Right kidney (tissue), 1 donor: ENCODE data around the gene TNFRSF6B.

ENCODE experiments used
- DNase-seq: peaks from one replicate; pipeline ENCODE4 v3.0.0-alpha.2; 2016

The TNFRSF6B gene

GRCh38 chr20:63686094-63686491 is 10.4 kb upstream of the TNFRSF6B start:
- no peak for DNase-seq

GRCh38 chr20:63686492-63687321 is 9.7 kb upstream of the TNFRSF6B start:
- peak; percentile 47 for DNase-seq

GRCh38 chr20:63687419-63688178 is 8.9 kb upstream of the TNFRSF6B start:
- no peak for DNase-seq

- no peak for DNase-seq
These were observed 8.0 kb upstream of the TNFRSF6B start for GRCh38 chr20:63688228-63689045.

GRCh38 chr20:63689046-63690002 is 7.1 kb upstream of the TNFRSF6B start:
- no peak for DNase-seq

- no peak for DNase-seq
These were observed 6.2 kb upstream of the TNFRSF6B start for GRCh38 chr20:63690003-63690897.

GRCh38 chr20:63690898-63691710 is 5.3 kb upstream of the TNFRSF6B start:
- no peak for DNase-seq

- no peak for DNase-seq
These were observed 4.6 kb upstream of the TNFRSF6B start for GRCh38 chr20:63691711-63692435.

- no peak for DNase-seq
These were observed 3.9 kb upstream of the TNFRSF6B start for GRCh38 chr20:63692436-63693082.

GRCh38 chr20:63693083-63693732 is 3.2 kb upstream of the TNFRSF6B start:
- no peak for DNase-seq

GRCh38 chr20:63693733-63694583 is 2.5 kb upstream of the TNFRSF6B start:
- no peak for DNase-seq

GRCh38 chr20:63694584-63695423 is 1.6 kb upstream of the TNFRSF6B start:
- DNase-seq: no peak

- no peak for DNase-seq
These were observed 787 bp upstream of the TNFRSF6B start for GRCh38 chr20:63695424-63696305.

GRCh38 chr20:63696306-63696627 is 185 bp upstream of the TNFRSF6B start:
- DNase-seq: no peak

- DNase-seq: no peak
These were observed 960 bp downstream of the TNFRSF6B start for GRCh38 chr20:63697357-63697867.
